ENCODE data around the gene P2RX6.

DNA sequence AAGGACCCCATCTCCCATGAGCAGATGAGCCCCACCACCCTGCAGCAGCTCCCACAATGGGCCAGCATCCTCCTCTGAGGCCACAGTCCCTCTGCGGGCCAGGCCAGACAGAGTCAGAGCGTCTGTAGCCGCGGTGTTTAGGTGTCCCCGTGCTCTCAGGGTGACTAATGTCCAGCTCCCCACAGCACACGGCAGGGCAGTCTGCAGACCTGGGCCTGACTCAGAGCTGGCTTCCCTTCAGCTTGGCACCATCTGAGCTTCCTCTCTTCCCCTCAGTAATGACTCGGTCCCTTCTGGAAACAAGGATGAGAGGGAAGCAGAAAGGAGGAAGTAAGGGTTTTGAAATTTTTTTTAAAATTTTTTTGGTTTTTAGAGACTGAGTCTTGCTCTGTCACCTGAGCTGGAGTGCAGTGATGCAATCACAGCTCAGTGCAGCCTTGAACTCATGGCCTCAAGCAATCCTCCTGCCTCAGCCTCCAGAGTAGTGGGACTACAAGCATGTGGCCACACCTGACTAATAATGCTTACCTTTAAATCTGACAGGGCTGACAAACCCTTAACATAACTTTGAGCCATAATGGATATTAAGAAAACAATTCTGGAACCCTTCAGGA, 59.2 kb downstream of the P2RX6 start:
- TF ChIP-seq CTCF (IDR thresholded peaks at IDR 0.05) (no peak), POLR2A (IDR thresholded peaks at IDR 0.05; ENCODE audit: low read depth) (no peak), POLR2AphosphoS5 (IDR thresholded peaks at IDR 0.05) (no peak)
